NT2/D1 (cell line): ENCODE results near the gene CACNA1I.

Source experiments
- DNase-seq: peaks from one replicate; pipeline ENCODE4 v3.0.0-alpha.2; 2011; ENCODE audit warnings: low read depth, low spot score
- H3K27me3 ChIP-seq: 2 replicates; pipeline ENCODE4 v1.6.0; 2011; ENCODE audit warnings: mild to moderate bottlenecking; ENCODE audit not compliant: insufficient read length, insufficient read depth
- H3K36me3 ChIP-seq: 2 replicates; pipeline ENCODE4 v1.6.1; 2011; ENCODE audit warnings: mild to moderate bottlenecking, low read length, mixed read lengths; ENCODE audit not compliant: insufficient read depth, insufficient read length
- H3K4me1 ChIP-seq: 2 replicates; pipeline ENCODE4 v1.5.1; 2011; ENCODE audit not compliant: insufficient read depth, insufficient read length
- H3K4me3 ChIP-seq: 2 replicates; pipeline ENCODE4 v1.5.1; 2011; ENCODE audit warnings: low read depth; ENCODE audit not compliant: insufficient read length
- H3K9ac ChIP-seq: 2 replicates; pipeline ENCODE4 v1.6.0; 2011; ENCODE audit warnings: low read depth; ENCODE audit not compliant: insufficient read length
- H3K9me3 ChIP-seq: 2 replicates; pipeline ENCODE4 v1.5.1; 2011; ENCODE audit warnings: mild to moderate bottlenecking, low read length; ENCODE audit not compliant: insufficient read depth
- SUZ12 ChIP-seq: IDR thresholded peaks from 2 replicates; pipeline ENCODE4 v1.6.1; 2011; ENCODE audit not compliant: insufficient read length, insufficient read depth; ENCODE audit errors: extremely low read depth
- YY1 ChIP-seq: IDR thresholded peaks from 2 replicates; pipeline ENCODE4 v1.6.1; 2011; ENCODE audit not compliant: insufficient read length, insufficient read depth
- ZNF274 ChIP-seq: IDR thresholded peaks from 2 replicates; pipeline ENCODE4 v1.6.1; 2011; ENCODE audit warnings: mild to moderate bottlenecking, low read depth, low read length

The CACNA1I gene

GRCh38 chr22:39686776-39687525 is 116.4 kb downstream of the CACNA1I start:
- Histone ChIP-seq H3K4me3 (no peak overlapping the region), H3K36me3 (no peaks in the 10 kb centered on the region), H3K27me3 (no peaks in the 10 kb centered on the region), H3K9ac (no peak overlapping the region), H3K9me3 (no peaks in the 10 kb centered on the region), H3K4me1 (no peaks in the 10 kb centered on the region)
- no peak for TF ChIP-seq YY1
- no peak for TF ChIP-seq SUZ12
- TF ChIP-seq ZNF274 = no peak
- no peak for DNase-seq

- TF ChIP-seq YY1 (no peak), ZNF274 (no peak), SUZ12 (no peak)
- no peaks in the 10 kb centered on the region for H3K27me3 ChIP-seq
- no peak overlapping the region for H3K4me3 ChIP-seq
- H3K4me1 ChIP-seq = no peaks in the 10 kb centered on the region
- H3K9me3 ChIP-seq = no peaks in the 10 kb centered on the region
- no peak overlapping the region for H3K9ac ChIP-seq
- DNase-seq = no peak
- no peaks in the 10 kb centered on the region for H3K36me3 ChIP-seq
Observed at GRCh38 chr22:39688186-39688785, 117.7 kb downstream of the CACNA1I start.

GRCh38 chr22:39689421-39689820 is 118.9 kb downstream of the CACNA1I start:
- DNase-seq = no peak
- no peak for TF ChIP-seq ZNF274
- no peak for TF ChIP-seq YY1
- TF ChIP-seq SUZ12 = no peak
- H3K4me3 ChIP-seq = no peak overlapping the region
- no peaks in the 10 kb centered on the region for H3K36me3 ChIP-seq
- no peak overlapping the region for H3K9ac ChIP-seq
- no peaks in the 10 kb centered on the region for H3K27me3 ChIP-seq
- peaks cover 3% of the 10 kb centered on the region for H3K4me1 ChIP-seq
- no peaks in the 10 kb centered on the region for H3K9me3 ChIP-seq

GRCh38 chr22:39690881-39691605 is 120.5 kb downstream of the CACNA1I start:
- Histone ChIP-seq H3K36me3 (no peaks in the 10 kb centered on the region), H3K4me1 (peaks cover 9% of the 10 kb centered on the region), H3K27me3 (no peaks in the 10 kb centered on the region), H3K9ac (no peak overlapping the region), H3K9me3 (no peaks in the 10 kb centered on the region), H3K4me3 (no peak overlapping the region)
- TF ChIP-seq YY1 = no peak
- no peak for TF ChIP-seq ZNF274
- no peak for TF ChIP-seq SUZ12
- no peak for DNase-seq

- Histone ChIP-seq H3K4me3 (no peak overlapping the region), H3K4me1 (peaks cover 9% of the 10 kb centered on the region), H3K9me3 (no peaks in the 10 kb centered on the region), H3K36me3 (no peaks in the 10 kb centered on the region), H3K27me3 (no peaks in the 10 kb centered on the region), H3K9ac (no peak overlapping the region)
- TF ChIP-seq ZNF274 (no peak), SUZ12 (no peak), YY1 (no peak)
- DNase-seq = no peak
Observed at GRCh38 chr22:39693943-39694500, 123.5 kb downstream of the CACNA1I start.

GRCh38 chr22:39697790-39698430 is 127.4 kb downstream of the CACNA1I start:
- no peaks in the 10 kb centered on the region for H3K36me3 ChIP-seq
- no peaks in the 10 kb centered on the region for H3K27me3 ChIP-seq
- no peaks in the 10 kb centered on the region for H3K9me3 ChIP-seq
- peaks cover 11% of the 10 kb centered on the region for H3K4me1 ChIP-seq
- no peak overlapping the region for H3K4me3 ChIP-seq
- no peak for TF ChIP-seq ZNF274
- no peak for TF ChIP-seq YY1
- no peak for TF ChIP-seq SUZ12
- DNase-seq = no peak
- no peak overlapping the region for H3K9ac ChIP-seq

DNA sequence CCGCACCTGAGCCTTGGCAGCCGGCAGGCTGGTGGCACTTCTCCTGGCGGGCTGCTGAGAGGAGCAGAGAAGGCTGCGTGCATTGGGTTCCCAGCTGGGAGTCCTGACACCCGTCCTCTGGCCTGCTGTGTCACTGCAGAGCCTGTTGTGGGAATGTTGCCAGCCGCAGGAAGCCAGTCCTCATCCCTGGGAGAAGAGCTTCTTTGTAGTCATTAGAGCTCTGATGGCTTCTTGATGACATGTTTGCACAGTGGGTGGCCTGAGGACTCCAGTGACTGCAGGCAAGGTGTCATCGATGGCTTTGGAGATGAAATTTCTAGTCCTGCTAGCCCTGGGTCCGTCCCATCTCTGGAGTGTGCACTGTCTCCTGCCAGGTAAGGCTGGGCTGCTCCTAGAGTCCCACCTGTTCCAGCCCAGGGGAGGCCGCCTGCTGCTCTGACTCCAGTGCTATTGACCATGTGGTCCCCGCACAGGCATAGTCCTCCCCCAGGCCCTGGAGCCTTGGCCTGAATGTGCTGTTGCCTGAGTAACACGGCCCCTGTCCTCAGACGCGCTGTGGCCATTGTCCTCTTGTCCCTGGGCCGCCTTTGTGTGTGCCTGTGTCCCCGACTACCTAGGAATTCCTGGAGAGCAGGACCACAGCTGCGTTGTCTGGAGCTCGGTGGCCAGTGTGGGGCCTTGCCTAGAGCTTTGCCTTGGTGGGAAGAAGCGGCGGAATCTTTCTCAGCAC is 129.2 kb downstream of the CACNA1I start:
- H3K4me3 ChIP-seq = no peak overlapping the region
- no peaks in the 10 kb centered on the region for H3K36me3 ChIP-seq
- TF ChIP-seq SUZ12 (no peak), YY1 (no peak), ZNF274 (no peak)
- DNase-seq = no peak
- no peak overlapping the region for H3K9ac ChIP-seq
- H3K9me3 ChIP-seq = no peaks in the 10 kb centered on the region
- peaks cover 6% of the 10 kb centered on the region for H3K4me1 ChIP-seq
- no peaks in the 10 kb centered on the region for H3K27me3 ChIP-seq
